Umbilical cord (tissue), 2 donors: Measurements from ENCODE around the gene SMG1. TPM values are rescaled to one million over a fixed set of nuclear protein-coding genes. Genes with fewer than 3 reads are reported as not detected.
"Not testable (repeated sequence)": the region's sequence is repeated elsewhere in the genome, so short reads cannot be mapped to it uniquely, and the experiment has no call there.

Source experiments
- DNase-seq: peaks from one replicate; pipeline ENCODE4 v3.0.0-alpha.2; 2015; ENCODE audit warnings: low spot score
- total RNA-seq: library from RNA; depleted of rRNA; stranded (reverse); fragments of >200 nt; gene quantifications from one replicate; pipeline ENCODE4 v1.2.3, GENCODE V29; 2014; ENCODE audit warnings: low replicate concordance; ENCODE audit not compliant: insufficient read depth

The SMG1 gene
- 92.7 TPM for total RNA-seq

DNA sequence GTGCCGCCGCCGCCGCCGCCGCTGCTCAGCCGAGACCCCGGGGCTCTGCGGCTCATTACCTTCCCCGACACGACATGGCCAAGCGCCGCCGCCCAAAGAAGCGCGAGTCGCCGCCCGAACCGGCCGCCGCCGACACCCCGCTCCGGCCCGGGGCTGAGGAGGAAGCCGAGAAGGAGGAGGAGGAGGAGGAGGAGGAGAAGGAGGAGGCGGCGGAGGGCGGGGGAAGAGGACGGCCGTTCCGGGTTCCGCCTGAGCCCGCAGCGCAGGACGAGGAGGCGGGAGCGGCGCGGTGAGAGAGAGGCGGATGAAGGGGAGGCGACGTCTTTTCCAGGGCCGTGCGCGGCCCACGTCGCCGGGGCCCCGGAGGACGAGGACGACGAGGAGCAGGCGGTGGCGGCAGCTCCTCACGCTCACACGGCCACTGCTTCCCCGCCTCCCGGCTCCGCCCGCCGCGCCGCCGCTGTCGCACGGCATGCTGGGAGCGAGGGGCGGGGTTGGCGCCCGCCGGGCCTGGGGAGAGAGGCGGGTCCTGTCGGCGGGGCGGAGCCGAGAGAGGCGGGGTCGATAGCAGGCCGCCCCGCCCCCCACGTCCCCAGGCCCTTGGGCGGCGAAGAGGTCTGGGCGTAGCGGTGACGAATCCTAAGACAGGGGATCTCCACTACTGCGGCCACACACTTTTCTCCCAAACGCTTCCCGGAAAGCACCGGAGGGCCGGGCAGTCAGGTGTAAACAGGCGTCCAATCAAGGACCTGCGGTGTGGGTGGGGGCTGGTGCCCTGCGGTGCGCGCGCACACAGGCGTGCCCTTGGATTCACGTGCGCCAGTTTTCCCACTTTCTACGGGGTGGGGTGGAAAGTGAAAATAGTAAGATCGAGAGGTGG, at the start of gene SMG1:
Gene SMG1, minus strand, starts transcription at position 423 of the 880 bp plus-strand sequence. Its CDS starts 367 bp downstream, at position 56.
- peak; percentile 94 for DNase-seq

DNA sequence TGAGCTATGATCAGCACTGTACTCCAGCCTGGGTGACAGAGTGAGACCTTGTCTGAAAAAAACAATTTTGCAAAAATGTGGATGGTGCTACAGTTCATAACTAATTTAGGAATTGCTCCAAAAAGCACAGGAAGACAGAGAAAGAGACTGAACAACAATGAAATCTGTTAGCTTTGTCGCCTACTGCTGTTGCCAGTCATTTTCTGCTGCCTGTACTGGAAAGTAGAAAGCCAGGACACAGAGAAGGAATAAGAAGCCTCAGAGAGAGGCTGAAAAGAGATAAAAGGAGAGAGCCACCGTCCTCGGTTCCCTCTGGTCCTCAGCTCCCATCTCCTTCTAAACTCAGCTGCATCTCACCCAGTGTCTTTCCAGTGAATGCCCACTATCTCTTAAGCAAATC, 48.9 kb upstream of the SMG1 start:
- no peak for DNase-seq

DNA sequence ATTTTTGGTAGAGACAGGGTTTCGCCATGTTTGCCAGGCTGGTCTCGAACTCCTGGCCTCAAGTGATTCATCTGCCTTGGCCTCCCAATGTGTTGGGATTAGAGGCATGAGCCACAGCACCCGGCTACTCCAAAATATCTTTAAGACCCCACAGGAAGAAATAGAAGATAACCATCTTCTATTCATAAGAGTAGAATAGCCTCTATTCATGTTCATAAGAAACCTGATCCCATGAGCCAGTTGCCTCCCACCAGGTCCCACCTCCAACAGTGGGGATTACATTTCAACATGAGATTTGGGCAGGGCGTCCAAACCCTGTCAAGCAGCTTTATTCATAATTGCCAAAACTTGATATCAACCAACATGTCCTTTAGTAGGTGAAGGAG, 43.6 kb upstream of the SMG1 start:
- no peak for DNase-seq

DNA sequence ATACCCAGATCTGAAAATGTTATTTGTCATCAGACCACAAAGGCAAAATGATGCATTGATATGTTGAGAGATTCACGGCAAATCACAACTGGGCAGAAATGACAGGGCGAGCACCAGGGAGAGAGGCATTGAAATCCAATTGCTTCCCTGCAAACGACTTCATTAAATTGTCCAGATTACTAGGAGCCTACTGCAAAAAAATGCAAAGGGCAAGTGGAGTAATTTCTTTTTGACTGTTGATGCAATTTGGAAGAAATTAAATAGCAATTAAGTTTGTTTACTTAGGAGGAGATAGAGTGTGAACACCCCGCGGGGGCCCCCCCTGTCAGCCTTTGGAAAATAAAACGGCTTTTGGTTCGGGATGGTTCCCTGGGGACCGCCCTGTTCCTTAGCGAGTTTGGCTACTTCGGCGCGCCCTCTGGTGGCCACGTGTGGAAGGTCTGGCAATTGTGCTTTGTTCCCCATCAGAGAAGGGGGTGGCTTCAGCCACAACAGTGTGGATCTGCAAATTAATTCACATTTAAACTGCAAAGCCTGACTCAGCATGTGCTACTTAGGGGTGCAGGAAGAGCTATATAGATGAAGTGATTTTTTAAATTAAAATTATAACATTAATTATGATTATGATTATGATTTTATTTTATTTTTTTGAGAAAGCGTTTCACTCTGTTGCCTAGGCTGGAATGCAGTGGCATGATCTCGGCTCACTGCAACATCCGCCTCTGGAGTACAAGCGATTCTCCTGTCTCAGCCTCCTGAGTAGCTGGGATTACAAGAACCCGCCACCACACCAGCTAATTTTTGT, 43.0 kb upstream of the SMG1 start:
- DNase-seq = peak; percentile 78

DNA sequence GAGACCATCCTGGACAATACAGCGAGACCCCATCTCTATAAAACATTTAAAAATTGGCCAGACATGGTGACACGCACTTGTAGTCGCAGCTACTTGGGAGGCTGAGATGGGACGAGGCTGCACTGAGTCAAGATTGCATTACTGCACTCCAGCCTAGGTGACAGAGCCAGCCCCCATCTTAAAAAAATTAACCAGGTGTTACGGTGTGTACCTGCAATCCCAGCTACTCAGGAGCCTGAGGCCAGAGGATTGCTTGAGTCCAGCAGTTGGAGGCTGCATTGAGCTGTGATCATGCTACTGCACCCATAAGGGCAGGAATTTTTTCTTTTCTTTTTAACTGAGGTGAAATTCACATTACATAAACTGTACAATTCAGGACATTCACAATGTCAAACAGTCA, 40.6 kb upstream of the SMG1 start:
- DNase-seq = no peak

DNA sequence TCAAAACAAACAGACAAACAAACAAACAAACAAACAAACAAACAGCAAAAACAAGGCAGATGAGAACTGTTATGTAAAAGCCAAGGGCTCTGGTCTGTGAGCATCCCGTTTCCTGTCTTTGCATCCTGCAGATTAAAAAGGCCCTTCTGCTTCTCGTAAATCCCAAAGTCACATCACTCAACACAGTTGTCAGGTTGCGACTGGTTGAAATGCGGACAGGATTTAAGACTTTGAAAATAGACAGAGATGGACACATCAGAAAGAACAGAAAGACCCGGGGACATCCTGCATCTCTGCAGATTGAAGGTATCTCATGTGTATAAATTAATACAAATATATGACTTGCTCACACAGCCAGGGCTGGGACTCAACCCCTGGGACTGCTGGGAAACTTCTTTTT, 39.3 kb upstream of the SMG1 start:
- no peak for DNase-seq

DNA sequence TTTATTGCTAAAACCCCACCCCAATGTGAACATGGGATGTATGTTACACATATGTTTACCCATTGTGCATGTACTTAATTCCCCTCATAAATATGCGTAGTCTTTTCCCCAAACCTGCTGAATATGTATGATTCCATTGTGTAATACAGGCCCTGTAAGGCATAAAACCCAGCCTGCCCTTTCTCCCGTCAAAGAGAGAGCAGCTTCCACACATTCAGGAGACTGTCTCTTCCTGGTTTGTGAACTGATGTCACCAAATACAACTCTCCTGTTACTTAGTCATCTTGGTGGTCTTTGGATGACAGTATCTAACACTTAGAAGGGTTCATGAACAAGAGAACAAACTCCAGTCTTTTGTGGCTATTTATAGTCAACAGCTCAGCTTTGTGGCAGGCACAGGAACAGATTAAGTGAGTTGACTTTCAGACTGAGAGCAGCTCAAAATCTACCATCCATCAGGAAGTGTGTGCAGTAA, 32.9 kb upstream of the SMG1 start:
- DNase-seq = peak; percentile 5

DNA sequence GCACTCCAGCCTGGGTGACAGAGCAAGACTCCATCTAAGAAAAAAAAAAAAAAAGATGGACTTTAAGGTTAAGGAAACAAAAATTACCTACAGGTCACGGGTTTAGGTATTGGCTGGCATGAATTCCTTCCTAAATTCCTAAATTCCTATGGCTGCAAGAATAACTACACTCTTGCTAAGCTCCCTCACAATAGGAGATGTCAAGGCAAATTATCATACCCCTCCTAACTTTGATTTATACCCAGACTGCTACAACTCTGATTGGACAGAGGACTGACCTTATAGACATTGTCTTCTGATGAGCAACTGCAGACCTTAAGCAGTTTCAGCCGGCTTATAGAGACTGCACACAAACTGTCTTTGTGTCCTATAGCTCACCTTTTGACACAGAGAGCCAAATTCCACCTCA, 32.4 kb upstream of the SMG1 start:
- no peak for DNase-seq

DNA sequence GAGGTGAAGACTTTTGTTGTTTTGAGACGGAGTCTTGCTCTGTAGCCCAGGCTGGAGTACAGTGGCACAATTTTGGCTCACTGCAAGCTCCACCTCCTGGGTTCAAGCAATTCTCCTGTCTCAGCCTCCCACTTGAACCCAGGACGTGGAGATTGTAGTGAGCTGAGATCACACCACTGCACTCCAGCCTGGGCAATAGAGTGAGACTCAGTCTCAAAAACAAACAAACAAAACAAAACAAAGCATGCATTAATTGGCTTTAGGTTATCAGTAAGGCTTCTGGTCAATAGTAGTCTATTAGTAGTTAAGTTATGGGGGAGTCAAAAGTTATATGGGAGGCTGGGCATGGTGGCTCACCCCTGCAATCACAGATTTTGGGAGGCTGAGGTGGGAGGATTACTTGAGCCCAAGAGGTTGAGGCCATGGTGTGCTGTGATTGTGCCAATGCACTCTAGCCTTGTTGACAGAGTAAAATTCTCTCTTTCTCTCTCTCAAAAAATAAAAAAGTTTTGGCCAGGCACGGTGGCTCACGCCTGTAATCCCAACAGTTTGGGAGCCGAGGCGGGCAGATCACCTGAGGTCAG, 30.5 kb upstream of the SMG1 start:
- not testable (repeated sequence) for DNase-seq

DNA sequence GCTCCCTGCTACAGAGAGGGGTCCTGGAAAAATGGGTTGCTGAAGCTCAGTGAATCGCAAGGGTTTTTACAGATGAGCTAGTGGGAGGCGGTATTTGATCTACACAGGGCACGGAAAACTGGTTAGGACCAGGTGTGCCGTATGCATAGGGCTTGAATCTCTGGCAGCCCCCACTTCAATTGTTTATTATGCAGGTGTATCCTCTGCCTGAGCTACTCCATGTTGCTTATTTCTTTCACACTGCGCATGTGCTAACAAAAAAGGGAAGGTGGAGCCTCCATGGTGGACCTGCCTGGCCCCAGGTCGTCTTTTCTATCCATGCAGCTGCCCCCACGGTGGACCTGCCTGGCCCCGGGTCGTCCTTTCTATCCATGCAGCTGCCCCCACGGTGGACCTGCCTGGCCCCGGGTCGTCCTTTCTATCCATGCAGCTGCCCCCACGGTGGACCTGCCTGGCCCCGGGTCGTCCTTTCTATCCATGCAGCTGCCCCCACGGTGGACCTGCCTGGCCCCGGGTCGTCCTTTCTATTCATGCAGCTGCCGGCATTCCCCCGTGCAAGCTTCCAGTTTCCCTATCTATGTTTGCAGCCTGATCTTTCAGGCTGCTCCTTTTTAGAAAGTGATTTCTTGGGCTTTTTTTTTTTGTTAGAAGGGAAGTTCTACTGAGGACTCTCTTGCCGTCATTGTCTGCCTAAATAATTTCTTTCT, 29.8 kb upstream of the SMG1 start:
- DNase-seq = not testable (repeated sequence)

DNA sequence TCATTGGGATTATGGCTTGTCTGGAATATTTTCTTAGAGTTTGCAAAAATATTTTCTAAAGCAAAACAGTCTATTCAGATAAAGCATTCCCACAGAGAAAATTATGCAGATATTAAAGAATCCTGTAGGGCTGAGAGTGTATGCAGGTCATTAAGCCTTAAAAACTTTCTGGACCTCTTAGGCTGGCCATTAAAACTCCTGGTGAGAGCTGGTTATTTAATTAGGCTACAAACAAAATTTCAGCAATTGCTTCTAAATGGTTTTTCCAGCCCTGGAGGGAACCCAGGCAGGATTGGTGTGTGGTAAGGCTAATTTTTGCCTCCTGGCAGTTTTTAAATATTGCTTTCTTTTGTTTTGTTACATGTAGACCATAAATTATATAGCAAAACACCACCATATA, 27.3 kb upstream of the SMG1 start:
- no peak for DNase-seq

DNA sequence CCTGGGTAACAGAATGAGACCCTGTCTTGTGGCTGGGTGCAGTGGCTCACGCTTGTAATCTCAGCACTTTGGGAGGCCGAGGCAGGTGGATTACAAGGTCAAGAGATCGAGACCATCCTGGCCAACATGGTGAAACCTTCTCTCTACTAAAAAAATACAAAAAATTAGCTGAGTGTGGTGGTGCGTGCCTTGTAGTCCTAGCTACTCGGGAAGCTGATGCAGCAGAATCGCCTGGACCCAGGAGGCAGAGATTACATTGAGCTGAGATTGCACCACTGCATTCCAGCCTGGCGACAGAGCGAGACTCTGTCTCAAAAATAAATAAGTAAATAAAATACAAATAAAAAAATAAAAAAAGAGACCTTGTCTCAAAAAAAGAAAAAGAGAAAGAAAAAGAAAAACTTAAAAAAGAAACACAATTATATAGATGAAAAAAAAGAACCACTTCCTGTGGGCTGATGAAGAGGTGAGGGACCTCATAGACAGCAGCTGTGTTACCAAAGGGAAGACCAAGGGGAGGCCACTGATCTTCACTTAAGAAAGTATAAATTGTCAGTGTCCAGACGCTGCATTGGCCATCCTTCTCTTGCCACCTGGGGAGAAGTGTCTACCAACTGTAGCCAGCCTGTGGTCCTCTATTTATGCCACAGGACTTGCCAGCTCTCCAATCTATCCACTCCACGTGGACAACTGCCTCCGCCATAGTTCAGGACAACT, 24.4 kb upstream of the SMG1 start:
- DNase-seq = no peak

DNA sequence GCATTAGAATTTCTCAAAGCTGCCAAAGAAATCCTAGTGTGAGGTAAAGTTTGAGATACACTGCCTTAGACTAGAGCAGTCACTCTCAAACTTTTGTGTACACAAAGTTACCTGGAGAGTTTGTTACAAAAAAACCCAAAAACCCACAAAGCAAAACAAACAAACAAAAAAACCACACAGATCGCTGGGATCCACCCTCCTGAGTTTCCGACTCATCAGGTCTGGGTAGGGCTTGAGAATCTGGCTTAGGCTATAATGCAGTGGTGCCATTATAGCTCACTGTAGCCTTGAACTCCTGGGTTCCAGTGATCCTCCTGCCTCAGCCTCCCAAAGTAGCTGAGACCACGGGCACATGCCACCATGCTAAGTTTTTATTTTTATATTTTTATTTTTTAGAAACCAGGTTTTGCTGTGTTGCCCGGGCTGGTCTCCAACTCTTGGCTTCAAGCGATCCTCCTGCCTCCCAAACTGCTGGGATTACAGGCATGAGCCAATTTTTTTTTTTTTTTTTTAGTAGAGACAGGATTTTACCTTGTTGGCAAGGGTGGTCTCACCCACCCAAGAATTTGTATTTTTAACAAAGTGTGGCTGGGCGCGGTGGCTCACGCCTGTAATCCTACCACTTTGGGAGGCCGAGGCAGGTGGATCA, 22.3 kb upstream of the SMG1 start:
- no peak for DNase-seq

DNA sequence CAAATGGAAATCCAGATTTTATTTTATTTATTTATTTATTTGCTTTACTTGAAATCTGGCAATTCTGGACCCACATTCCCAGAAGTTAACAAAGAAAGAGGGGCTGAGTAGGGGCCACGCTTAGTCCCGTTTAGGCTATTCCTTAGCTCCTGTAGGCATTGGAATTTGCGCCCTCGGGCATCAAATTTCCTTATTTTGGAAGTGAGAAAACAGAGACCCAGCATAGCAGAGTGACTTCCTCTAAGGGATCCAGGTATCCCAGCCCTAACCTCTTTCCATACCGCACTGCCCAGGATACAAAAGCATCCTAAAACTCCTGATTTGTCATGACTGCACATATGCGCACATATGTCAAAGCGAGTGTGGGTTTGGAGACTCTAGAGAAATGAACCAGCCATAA, 19.0 kb upstream of the SMG1 start:
- no peak for DNase-seq

DNA sequence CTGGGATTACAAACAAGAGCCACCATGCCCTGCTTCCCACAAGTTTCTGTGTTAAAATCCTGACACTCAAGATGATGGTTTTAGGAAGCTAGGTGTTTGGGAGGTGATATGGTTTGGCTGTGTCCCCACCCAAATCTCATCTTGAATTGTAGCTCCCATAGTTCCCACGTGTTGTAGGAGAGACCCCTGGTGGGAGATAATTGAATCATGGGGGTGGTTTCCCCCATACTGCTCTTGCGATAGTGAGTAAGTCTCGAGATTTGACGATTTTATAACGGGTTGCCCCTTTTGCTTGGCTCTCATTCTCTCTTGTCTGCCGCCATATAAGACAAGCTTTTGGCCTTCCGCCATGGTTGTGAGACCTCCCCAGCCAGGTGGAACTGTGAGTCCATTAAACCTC, 17.2 kb upstream of the SMG1 start:
- DNase-seq = no peak

DNA sequence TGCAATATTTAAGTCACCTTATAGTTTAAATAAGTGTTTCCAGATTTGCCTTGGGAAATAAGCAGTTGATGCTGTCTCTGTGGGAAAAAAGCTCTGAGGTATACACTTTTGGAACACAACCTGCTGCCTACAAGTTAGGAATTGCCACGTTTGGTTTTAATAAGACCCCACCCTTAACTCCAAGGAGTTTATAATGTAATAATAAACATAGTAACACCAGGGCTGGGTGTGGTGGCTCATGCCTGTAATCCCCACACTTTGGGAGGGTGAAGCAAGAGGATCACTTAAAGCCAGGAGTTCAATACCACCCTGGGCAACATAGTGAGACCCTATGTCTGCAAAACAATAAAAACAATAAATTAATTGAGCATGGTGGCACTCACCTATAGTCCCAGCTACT, 15.9 kb upstream of the SMG1 start:
- no peak for DNase-seq

DNA sequence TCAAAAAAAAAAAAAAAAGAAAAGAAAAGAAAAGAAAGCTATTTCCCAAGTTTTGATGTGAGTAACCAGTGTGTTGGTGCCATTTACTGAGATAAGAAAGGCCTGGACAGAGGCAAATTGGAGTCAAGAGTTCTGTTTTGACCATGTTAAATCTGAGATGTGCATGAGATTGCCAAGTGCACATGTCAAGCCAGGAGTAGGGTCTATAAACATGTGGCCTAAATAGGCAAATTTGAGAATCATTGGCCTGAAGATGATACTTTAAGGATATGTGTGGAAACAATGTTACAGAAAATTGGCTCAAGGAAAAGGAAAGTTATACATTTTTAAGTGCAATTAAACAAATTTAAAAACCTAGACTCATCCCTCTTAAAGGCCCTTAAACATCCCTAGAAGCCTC, 15.3 kb upstream of the SMG1 start:
- DNase-seq = no peak

DNA sequence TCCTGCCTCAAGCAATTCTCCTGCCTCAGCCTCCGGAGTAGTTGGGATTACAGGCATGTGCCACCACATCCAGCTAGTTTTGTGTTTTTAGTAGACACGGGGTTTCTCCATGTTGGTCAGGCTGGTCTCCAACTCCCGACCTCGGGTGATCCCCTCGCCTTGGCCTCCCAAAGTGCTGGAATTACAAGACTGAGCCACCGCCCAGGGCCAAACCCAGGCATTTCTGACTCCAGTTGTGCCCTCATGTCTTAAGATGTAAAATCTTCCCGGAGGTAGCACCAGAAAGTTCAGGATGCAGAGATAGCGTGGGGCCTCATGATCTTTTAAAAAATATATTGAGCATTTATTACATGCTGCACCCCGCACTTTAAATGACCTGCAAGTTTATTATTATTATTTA, 12.8 kb upstream of the SMG1 start:
- no peak for DNase-seq

DNA sequence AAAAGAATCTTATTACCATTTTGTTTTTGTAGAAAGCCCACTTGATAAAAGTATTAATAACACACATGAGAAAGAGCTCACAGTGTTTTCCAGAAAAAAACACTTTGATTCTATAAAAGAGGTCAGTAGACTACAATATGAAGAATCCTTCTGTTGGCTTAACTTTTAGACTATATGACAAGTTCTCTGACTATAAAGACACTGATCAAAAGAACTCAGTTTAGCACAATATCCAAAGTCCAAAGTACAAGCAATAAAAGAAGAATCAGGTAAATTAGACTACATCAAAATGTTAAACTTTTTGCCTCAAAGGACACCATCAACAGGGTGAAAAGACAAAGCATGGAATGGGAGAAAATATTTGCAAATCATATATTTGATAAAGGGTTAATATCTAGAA, 11.2 kb upstream of the SMG1 start:
- DNase-seq = no peak

DNA sequence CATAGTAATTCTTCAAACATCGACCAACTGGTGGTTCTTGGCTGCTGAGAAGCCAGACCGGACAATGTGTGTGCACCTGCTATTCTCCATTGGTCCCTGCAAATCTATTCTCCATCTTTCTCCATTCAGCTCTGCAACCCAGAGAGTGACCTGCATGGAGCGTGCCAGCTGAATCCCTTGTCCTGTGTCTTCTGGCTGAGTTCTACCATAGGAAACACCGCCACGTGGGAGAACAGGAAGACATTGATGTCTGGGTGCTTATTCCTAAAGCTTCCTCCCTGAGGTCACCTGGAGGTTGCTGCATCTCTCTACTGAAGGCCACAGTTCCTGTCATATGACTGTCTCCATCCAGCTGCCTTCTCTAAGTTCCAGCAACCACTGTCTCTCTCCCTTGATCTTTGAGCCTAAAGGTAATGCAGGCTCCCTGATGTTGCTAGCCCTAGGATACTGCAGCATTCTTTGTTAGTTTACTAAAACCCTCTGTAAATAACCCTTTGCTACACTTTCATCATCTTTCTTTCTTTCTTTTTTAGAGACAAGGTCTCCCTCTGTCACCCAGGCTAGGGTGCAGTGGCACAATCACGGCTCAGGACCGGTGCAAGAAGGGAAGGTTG, 10.6 kb upstream of the SMG1 start:
- DNase-seq = no peak
